ENCODE measurements around the gene FN3KRP.

The FN3KRP gene

DNA sequence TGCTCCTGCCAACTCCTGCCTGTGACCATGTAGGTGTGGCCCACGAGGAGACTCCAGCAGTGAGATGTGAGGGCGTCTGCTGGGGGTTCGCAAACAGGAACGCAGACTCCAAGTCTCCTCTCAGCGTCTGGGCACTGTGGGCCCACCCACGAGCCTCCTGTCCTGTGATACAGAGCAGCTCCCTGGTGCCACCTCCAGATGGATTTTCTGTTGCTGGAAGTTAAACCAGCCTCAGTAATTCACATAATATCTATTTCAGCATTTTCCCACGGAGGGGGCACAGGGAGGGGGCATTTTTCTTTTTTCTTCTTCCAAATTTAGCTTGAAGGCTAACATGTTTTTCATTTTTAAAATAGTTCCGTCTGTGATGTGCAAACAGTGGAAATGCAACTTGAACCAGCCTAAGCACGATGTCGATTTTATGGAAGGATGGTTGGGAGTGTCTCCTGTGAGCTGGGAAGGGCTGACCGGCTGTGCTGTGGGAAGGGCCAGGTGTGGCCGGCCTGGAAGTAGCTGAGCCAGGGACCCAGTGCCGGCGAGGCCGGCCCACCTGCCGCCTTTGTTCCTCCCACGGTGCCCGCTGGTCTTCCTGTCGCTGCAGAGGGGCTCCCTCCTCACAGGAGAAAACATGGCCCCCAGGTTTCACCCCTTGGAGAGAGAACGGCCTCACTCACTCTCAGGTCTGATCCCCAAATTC is 14.1 kb upstream of the FN3KRP start:
- H3K4me1 ChIP-seq (ENCODE audit: insufficient read depth, low read length, severe bottlenecking) = peaks cover 14% of the 10 kb centered on the region
- no peak overlapping the region for H3K9ac ChIP-seq (ENCODE audit: low read length)
- H3K79me2 ChIP-seq (ENCODE audit: insufficient read depth, low read length) = no peaks in the 10 kb centered on the region
- no peak overlapping the region for H2AFZ ChIP-seq (ENCODE audit: low read length)
- H3K4me3 ChIP-seq (ENCODE audit: low read depth, low read length, poor library complexity, severe bottlenecking) = no peak overlapping the region
- peaks cover 10% of the 10 kb centered on the region; the same call in 1 of the 2 replicates for H3K27me3 ChIP-seq (ENCODE audit: insufficient read depth, low read length)
- H3K9me2 ChIP-seq (ENCODE audit: low read depth, low read length) = no peaks in the 10 kb centered on the region
- H3K27ac ChIP-seq (ENCODE audit: low read depth, low read length, poor library complexity, severe bottlenecking) = no peak overlapping the region
- H3K36me3 ChIP-seq (ENCODE audit: insufficient read depth, low read length) = no peaks in the 10 kb centered on the region
- TF ChIP-seq EZH2 (IDR thresholded peaks at IDR 0.05; ENCODE audit: borderline replicate concordance, low read length) = no peak
- H3K4me2 ChIP-seq (ENCODE audit: low read length) = no peak overlapping the region
- no peaks in the 10 kb centered on the region for H3K9me3 ChIP-seq (ENCODE audit: low read length)
- no peaks in the 10 kb centered on the region for H4K20me1 ChIP-seq (ENCODE audit: insufficient read depth, low read length)
- H3F3A ChIP-seq (ENCODE audit: insufficient read depth, low read length) = no peaks in the 10 kb centered on the region

DNA sequence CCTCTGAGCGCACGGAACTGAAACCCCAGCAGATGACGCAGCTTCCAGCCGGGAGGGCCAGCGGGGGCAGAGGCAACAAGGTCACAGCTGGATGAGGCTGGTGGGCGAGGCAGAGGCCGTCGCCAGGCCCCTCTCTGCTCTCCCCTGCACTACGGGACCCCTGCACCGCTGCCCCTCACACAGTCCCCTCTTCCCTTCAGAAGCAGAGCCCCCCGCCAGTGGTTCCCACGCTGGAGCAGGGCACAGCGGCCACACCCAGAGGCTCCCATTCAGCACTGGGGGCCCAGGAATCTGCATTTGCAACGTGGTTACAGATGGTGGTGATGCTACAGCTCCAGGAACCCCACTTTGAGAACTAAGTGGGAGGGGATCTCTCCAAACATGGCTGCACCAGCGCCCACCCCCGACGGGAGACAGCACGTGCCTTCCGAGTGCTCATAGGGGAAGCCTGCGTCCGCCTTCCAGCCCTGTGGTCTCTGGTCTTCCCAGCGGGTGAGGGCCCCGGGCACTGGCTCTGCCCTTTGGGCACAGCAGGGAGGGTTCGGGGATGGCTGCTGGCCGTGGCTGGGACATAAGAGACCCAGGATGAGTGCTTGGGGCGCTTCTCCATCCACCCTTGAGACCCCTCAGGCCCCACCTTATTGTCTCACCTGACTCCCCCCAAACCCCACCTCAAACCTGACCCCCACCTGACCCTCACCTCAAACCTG is 13.3 kb upstream of the FN3KRP start:
- no peak for TF ChIP-seq EZH2 (IDR thresholded peaks at IDR 0.05; ENCODE audit: borderline replicate concordance, low read length)
- TF ChIP-seq, protein P1, sequence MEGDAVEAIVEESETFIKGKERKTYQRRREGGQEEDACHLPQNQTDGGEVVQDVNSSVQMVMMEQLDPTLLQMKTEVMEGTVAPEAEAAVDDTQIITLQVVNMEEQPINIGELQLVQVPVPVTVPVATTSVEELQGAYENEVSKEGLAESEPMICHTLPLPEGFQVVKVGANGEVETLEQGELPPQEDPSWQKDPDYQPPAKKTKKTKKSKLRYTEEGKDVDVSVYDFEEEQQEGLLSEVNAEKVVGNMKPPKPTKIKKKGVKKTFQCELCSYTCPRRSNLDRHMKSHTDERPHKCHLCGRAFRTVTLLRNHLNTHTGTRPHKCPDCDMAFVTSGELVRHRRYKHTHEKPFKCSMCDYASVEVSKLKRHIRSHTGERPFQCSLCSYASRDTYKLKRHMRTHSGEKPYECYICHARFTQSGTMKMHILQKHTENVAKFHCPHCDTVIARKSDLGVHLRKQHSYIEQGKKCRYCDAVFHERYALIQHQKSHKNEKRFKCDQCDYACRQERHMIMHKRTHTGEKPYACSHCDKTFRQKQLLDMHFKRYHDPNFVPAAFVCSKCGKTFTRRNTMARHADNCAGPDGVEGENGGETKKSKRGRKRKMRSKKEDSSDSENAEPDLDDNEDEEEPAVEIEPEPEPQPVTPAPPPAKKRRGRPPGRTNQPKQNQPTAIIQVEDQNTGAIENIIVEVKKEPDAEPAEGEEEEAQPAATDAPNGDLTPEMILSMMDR (IDR thresholded peaks at IDR 0.05; ENCODE audit: low read length) = no peak
- no peak overlapping the region for H3K4me2 ChIP-seq (ENCODE audit: low read length)
- no peak overlapping the region for H3K27ac ChIP-seq (ENCODE audit: low read depth, low read length, poor library complexity, severe bottlenecking)
- no peaks in the 10 kb centered on the region for H3K36me3 ChIP-seq (ENCODE audit: insufficient read depth, low read length)
- H3K9me2 ChIP-seq (ENCODE audit: low read depth, low read length) = no peaks in the 10 kb centered on the region
- H2AFZ ChIP-seq (ENCODE audit: low read length) = no peak overlapping the region
- H3K9ac ChIP-seq (ENCODE audit: low read length) = no peak overlapping the region
- H3K9me3 ChIP-seq (ENCODE audit: low read length) = no peaks in the 10 kb centered on the region
- H3F3A ChIP-seq (ENCODE audit: insufficient read depth, low read length) = no peaks in the 10 kb centered on the region
- H3K4me1 ChIP-seq (ENCODE audit: insufficient read depth, low read length, severe bottlenecking) = peaks cover 9% of the 10 kb centered on the region
- no peaks in the 10 kb centered on the region for H3K79me2 ChIP-seq (ENCODE audit: insufficient read depth, low read length)
- H3K4me3 ChIP-seq (ENCODE audit: low read depth, low read length, poor library complexity, severe bottlenecking) = no peak overlapping the region
- peaks cover 10% of the 10 kb centered on the region; the same call in 1 of the 2 replicates for H3K27me3 ChIP-seq (ENCODE audit: insufficient read depth, low read length)
- H4K20me1 ChIP-seq (ENCODE audit: insufficient read depth, low read length) = no peaks in the 10 kb centered on the region

DNA sequence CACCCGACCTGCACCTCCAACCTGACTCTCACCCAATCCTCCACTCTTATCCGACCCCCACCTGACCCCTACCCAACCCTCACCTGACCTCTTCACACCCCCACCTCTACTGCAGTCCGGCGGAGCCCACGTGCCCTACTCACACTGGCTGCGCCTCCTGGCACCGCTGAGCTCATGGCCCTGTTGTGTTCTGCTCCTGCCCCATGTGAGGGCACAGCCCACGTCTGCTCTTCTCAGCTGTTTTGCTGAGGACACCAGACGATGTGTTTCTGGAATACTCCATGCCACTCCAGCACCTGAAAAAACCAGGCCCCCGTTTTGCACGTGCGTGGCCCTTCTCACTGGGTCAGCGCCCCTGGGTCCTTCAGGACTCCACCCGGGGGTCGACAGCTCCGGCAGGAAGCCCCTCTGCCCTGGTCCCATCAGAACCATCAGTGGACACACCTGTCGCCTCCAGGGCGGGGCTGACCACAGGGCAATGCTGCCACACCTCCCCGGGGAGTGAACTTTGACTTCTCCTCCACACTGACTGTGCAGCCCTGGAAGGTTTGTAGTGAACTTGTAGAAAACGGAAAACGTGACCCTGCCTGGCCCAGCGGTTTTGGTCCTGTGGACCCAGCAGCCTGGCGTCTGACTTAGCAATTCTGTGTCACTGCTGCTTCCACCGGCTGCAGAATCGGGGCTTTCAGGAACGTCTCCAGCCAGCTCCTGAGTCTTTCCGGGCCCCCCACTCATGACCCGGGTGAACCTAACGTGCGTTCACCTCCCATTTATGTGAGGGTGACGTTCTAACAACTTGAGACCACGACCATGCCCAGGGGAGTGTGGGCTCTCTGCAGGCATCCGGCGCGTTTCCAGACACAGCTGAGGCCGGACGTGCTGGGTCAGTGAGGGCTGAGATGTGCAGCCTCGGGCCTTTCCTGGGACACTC is 12.3 kb upstream of the FN3KRP start:
- no peaks in the 10 kb centered on the region for H3F3A ChIP-seq (ENCODE audit: insufficient read depth, low read length)
- no peak overlapping the region for H3K9ac ChIP-seq (ENCODE audit: low read length)
- TF ChIP-seq, protein P1 (IDR thresholded peaks at IDR 0.05; ENCODE audit: low read length) = no peak
- TF ChIP-seq EZH2 (IDR thresholded peaks at IDR 0.05; ENCODE audit: borderline replicate concordance, low read length) = no peak
- no peaks in the 10 kb centered on the region for H3K79me2 ChIP-seq (ENCODE audit: insufficient read depth, low read length)
- H3K27ac ChIP-seq (ENCODE audit: low read depth, low read length, poor library complexity, severe bottlenecking) = no peak overlapping the region
- H3K4me1 ChIP-seq (ENCODE audit: insufficient read depth, low read length, severe bottlenecking) = peaks cover 6% of the 10 kb centered on the region
- no peak overlapping the region for H2AFZ ChIP-seq (ENCODE audit: low read length)
- no peaks in the 10 kb centered on the region for H3K9me2 ChIP-seq (ENCODE audit: low read depth, low read length)
- no peak overlapping the region for H3K4me2 ChIP-seq (ENCODE audit: low read length)
- no peaks in the 10 kb centered on the region for H3K36me3 ChIP-seq (ENCODE audit: insufficient read depth, low read length)
- H4K20me1 ChIP-seq (ENCODE audit: insufficient read depth, low read length) = no peaks in the 10 kb centered on the region
- H3K4me3 ChIP-seq (ENCODE audit: low read depth, low read length, poor library complexity, severe bottlenecking) = no peak overlapping the region
- H3K27me3 ChIP-seq (ENCODE audit: insufficient read depth, low read length) = peaks cover 10% of the 10 kb centered on the region; the same call in 1 of the 2 replicates
- H3K9me3 ChIP-seq (ENCODE audit: low read length) = no peaks in the 10 kb centered on the region
